Lower lobe of right lung (tissue), 2 donors: ENCODE data around the gene FBLN2. TPM values are rescaled to one million over a fixed set of nuclear protein-coding genes. Genes with fewer than 3 reads are reported as not detected.
"Not testable (repeated sequence)": the region's sequence is repeated elsewhere in the genome, so short reads cannot be mapped to it uniquely, and the experiment has no call there.

Experiments used
- ATAC-seq, 2 donors: fragments of 200-7000 bp; cut with Tn5 transposase; one replicate each; pipeline ENCODE4 v1.9.1; 2020 to 2022; ENCODE audit warnings: mild to moderate bottlenecking in 2 of 2, moderate library complexity in 2 of 2
- DNase-seq: peaks from one replicate; pipeline ENCODE4 v3.0.0-alpha.2; 2020
- H3K27ac ChIP-seq: fragments of 200-600 bp; one replicate; pipeline ENCODE4 v1.8.0; 2022
- H3K27me3 ChIP-seq: fragments of 200-600 bp; one replicate; pipeline ENCODE4 v1.8.0; 2022; ENCODE audit warnings: low read depth
- H3K36me3 ChIP-seq: fragments of 200-600 bp; one replicate; pipeline ENCODE4 v1.8.0; 2022; ENCODE audit warnings: mild to moderate bottlenecking
- H3K4me1 ChIP-seq: fragments of 200-600 bp; one replicate; pipeline ENCODE4 v1.8.0; 2022
- H3K4me3 ChIP-seq: fragments of 200-600 bp; one replicate; pipeline ENCODE4 v1.8.0; 2022; ENCODE audit warnings: mild to moderate bottlenecking
- H3K9me3 ChIP-seq: fragments of 200-600 bp; one replicate; pipeline ENCODE4 v1.8.0; 2022
- CTCF ChIP-seq: fragments of 200-600 bp; IDR thresholded peaks from one replicate; pipeline ENCODE4 v1.8.0; 2022; ENCODE audit warnings: antibody characterized with exemption, mild to moderate bottlenecking
- intact Hi-C: fragments of 100-400 bp; cut with DNase I; formaldehyde crosslinking; loops from one replicate; pipeline ENCODE4 v1.11.0; 2022
- long read RNA-seq: library from polyadenylated mRNA; unstranded; transcript quantifications from one replicate; pipeline ENCODE4 v2.0.0, GENCODE V29; 2021
- total RNA-seq: library from RNA; stranded (reverse); fragmentation: NEBNext Ultra II Directional; extraction: Animal tissue kit (Norgen Biotek cat#: 25700); gene quantifications from one replicate; pipeline ENCODE4 v1.2.1, GENCODE V29; 2021
- donor health status: DM: no; HTN: yes; CAD: no; lungs with severe emphysema.

Gene FBLN2
- 40.8 TPM for total RNA-seq
- long read RNA-seq, full-length matches to known transcripts: 43 of 96 reads
- long read RNA-seq, partial matches to known transcripts: 41 of 96 reads
- long read RNA-seq, other reads (novel, unspliced or antisense): 12 of 96 reads

GRCh38 chr3:13548696-13549622, at the start of gene FBLN2:
Gene FBLN2, plus strand, starts transcription at chr3:13549125. Its CDS starts 21,231 bp downstream, at chr3:13570356.
- Histone ChIP-seq H3K9me3 (no peaks in the 10 kb centered on the region), H3K4me1 (peaks cover 10% of the 10 kb centered on the region), H3K27me3 (peaks cover 24% of the 10 kb centered on the region), H3K36me3 (no peaks in the 10 kb centered on the region), H3K27ac (peak within 1 kb of the TSS; percentile 31), H3K4me3 (peak within 1 kb of the TSS; percentile 37)
- ATAC-seq (peak; percentile 82 to 85), DNase-seq (no peak)
- TF ChIP-seq CTCF: no peak
- intact Hi-C loops: no loop called here

- not testable (repeated sequence) for H3K27ac ChIP-seq, H3K4me1 ChIP-seq, ATAC-seq, H3K27me3 ChIP-seq, H3K4me3 ChIP-seq, H3K9me3 ChIP-seq
- intact Hi-C loops: loop anchor here (5.0 kb wide), 1 partner anchor 148 kb away; no protein-coding TSS in a partner anchor
- DNase-seq: peak; percentile 40
- peaks cover 12% of the 10 kb centered on the region for H3K36me3 ChIP-seq
Observed at GRCh38 chr3:13499246-13499645, 49.7 kb upstream of the FBLN2 start.

- intact Hi-C loops: no loop called here
- no peak for ATAC-seq
- TF ChIP-seq CTCF: peak; percentile 37
- DNase-seq: peak; percentile 40
- Histone ChIP-seq H3K9me3 (no peaks in the 10 kb centered on the region), H3K27ac (no peak overlapping the region), H3K4me3 (no peak overlapping the region), H3K36me3 (peaks cover 16% of the 10 kb centered on the region), H3K27me3 (no peaks in the 10 kb centered on the region), H3K4me1 (peaks cover 10% of the 10 kb centered on the region)
Observed at GRCh38 chr3:13500133-13500885, 48.6 kb upstream of the FBLN2 start.

- Histone ChIP-seq H3K9me3 (no peaks in the 10 kb centered on the region), H3K4me3 (no peak overlapping the region), H3K36me3 (peaks cover 16% of the 10 kb centered on the region), H3K4me1 (peaks cover 8% of the 10 kb centered on the region), H3K27ac (no peak overlapping the region), H3K27me3 (no peaks in the 10 kb centered on the region)
- TF ChIP-seq CTCF: no peak
- DNase-seq: peak; percentile 22
- intact Hi-C loops: no loop called here
- ATAC-seq: no peak
Observed at GRCh38 chr3:13501056-13501455, 47.9 kb upstream of the FBLN2 start.

GRCh38 chr3:13501521-13501920, 47.4 kb upstream of the FBLN2 start:
- TF ChIP-seq CTCF: no peak
- H3K27ac ChIP-seq: no peak overlapping the region
- H3K9me3 ChIP-seq: no peaks in the 10 kb centered on the region
- H3K4me3 ChIP-seq: no peak overlapping the region
- DNase-seq: peak; percentile 32
- no peak for ATAC-seq
- H3K36me3 ChIP-seq: peaks cover 16% of the 10 kb centered on the region
- H3K27me3 ChIP-seq: no peaks in the 10 kb centered on the region
- intact Hi-C loops: no loop called here
- H3K4me1 ChIP-seq: peaks cover 3% of the 10 kb centered on the region
